Measurements from ENCODE around the gene VILL. TPM values are rescaled to one million over a fixed set of nuclear protein-coding genes. Genes with fewer than 3 reads are reported as not detected.
"Not testable (repeated sequence)": the region's sequence is repeated elsewhere in the genome, so short reads cannot be mapped to it uniquely, and the experiment has no call there.

VILL gene
- total RNA-seq, 4 donors from 2014 or later = 1.8 to 18.7 (median 6.3) TPM

GRCh38 chr3:38051131-38051530, 60.5 kb downstream of the VILL start:
- Histone ChIP-seq H3K4me3 (no peak overlapping the region), H3K36me3 (no peaks in the 10 kb centered on the region), H3K27me3 (no peaks in the 10 kb centered on the region), H3K4me1 (no peaks in the 10 kb centered on the region), H3K9me3 (no peaks in the 10 kb centered on the region), H3K27ac (no peak overlapping the region)
- DNase-seq = no peak
- no peak for TF ChIP-seq POLR2A (IDR thresholded peaks at IDR 0.05)
- TF ChIP-seq, protein P1, sequence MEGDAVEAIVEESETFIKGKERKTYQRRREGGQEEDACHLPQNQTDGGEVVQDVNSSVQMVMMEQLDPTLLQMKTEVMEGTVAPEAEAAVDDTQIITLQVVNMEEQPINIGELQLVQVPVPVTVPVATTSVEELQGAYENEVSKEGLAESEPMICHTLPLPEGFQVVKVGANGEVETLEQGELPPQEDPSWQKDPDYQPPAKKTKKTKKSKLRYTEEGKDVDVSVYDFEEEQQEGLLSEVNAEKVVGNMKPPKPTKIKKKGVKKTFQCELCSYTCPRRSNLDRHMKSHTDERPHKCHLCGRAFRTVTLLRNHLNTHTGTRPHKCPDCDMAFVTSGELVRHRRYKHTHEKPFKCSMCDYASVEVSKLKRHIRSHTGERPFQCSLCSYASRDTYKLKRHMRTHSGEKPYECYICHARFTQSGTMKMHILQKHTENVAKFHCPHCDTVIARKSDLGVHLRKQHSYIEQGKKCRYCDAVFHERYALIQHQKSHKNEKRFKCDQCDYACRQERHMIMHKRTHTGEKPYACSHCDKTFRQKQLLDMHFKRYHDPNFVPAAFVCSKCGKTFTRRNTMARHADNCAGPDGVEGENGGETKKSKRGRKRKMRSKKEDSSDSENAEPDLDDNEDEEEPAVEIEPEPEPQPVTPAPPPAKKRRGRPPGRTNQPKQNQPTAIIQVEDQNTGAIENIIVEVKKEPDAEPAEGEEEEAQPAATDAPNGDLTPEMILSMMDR (IDR thresholded peaks at IDR 0.05) = no peak
- intact Hi-C loops (cut with DNase I; ENCODE audit: low total_unique reads) = no loop called here

DNA sequence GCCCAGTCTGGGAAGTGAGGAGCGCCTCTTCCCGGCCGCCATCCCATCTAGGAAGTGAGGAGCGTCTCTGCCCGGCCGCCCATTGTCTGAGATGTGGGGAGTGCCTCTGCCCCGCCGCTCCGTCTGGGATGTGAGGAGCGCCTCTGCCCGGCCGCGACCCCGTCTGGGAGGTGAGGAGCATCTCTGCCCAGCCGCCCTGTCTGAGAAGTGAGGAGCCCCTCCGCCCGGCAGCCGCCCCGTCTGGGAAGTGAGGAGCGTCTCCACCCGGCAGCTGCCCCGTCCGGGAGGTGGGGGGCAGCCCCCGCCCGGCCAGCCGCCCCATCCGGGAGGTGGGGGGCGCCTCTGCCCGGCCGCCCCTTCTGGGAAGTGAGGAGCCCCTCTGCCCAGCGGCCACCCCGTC, 62.7 kb downstream of the VILL start:
- DNase-seq; intact Hi-C loops (cut with DNase I; ENCODE audit: low total_unique reads); H3K4me3 ChIP-seq; H3K27me3 ChIP-seq; H3K9me3 ChIP-seq; H3K4me1 ChIP-seq; H3K36me3 ChIP-seq; H3K27ac ChIP-seq: not testable (repeated sequence)

GRCh38 chr3:38053813-38054498, 63.4 kb downstream of the VILL start:
- H3K27ac ChIP-seq; DNase-seq; H3K4me3 ChIP-seq; H3K9me3 ChIP-seq; H3K4me1 ChIP-seq; H3K27me3 ChIP-seq; H3K36me3 ChIP-seq; intact Hi-C loops (cut with DNase I; ENCODE audit: low total_unique reads): not testable (repeated sequence)

DNA sequence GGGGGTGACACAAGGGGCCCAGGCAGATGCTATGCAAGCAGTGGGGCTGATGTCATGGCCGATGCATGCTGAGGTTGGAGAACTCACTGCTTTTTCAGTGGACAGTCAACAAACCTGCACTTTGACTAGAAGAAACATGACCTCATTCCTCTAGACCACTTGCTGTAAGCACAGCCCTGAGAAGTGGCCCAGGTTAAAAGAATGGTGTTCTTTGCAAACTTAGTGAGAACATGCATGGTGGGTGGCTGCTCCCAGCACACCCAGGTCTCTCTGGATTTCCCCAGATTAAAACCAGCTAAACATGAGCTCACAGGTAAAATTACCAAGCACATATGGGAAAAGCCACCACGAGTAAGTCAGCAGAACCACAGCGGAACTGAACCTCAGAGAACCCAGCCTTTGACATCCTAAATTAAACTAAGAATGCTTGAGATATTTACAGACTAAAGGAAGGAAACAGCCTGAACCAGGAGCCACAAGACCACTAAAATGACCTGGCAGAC, 64.0 kb downstream of the VILL start:
- Histone ChIP-seq H3K4me3 (no peak overlapping the region), H3K27me3 (no peaks in the 10 kb centered on the region), H3K27ac (no peak overlapping the region), H3K4me1 (no peaks in the 10 kb centered on the region), H3K9me3 (no peaks in the 10 kb centered on the region), H3K36me3 (no peaks in the 10 kb centered on the region)
- TF ChIP-seq POLR2A (IDR thresholded peaks at IDR 0.05) = no peak
- TF ChIP-seq, protein P1 (IDR thresholded peaks at IDR 0.05) = no peak
- DNase-seq = no peak
- intact Hi-C loops (cut with DNase I; ENCODE audit: low total_unique reads) = no loop called here

Small RNA genes within 50 kb of the gene (microRNA-seq; reads per million reads assigned to microRNA genes)
- gene MIR26A1 (ENCODE audit: borderline microRNAs expressed, borderline replicate concordance) = 38.7 reads per million, percentile 42 among the genes with 10 or more reads in this experiment

Small RNA genes within 50 kb of the gene (small RNA-seq; reads per million reads assigned to genes)
- 0.54 reads per million for gene MIR26A1
- not detected for gene RF00019

Other genes with a start within 250 kb of the VILL start
- gene CTDSPL, start 128.9 kb upstream of the VILL start, total RNA-seq = 10 to 100 TPM in 3 of 4 donors, 1 to 10 TPM in 1; 6.4 to 55.9 (median 28.7) TPM
- 10 to 100 TPM in 3 of 4 donors, 1 to 10 TPM in 1; 9.7 to 41.5 (median 27.2) TPM for gene PLCD1, start 38.9 kb downstream of the VILL start, total RNA-seq
- 1 to 10 TPM in 3 of 4 donors, not detected in 1; 1.5 to 2.8 (median 1.9) TPM for gene DLEC1, start 48.4 kb downstream of the VILL start, total RNA-seq
- gene ACAA1, start 146.3 kb downstream of the VILL start, total RNA-seq = 10 to 100 TPM; 22.3 to 54.1 (median 37.6) TPM
- gene MYD88, start 147.9 kb downstream of the VILL start, total RNA-seq = 10 to 100 TPM in 3 of 4 donors, 1 to 10 TPM in 1; 2.0 to 30.9 (median 22.3) TPM
- gene OXSR1, start 174.8 kb downstream of the VILL start, total RNA-seq = 10 to 100 TPM; 12.9 to 45.6 (median 39.5) TPM